Activated CD8-positive, alpha-beta memory T cell treated with anti-CD3 and anti-CD28 coated beads, Interleukin-2, amount 50 U/mL, for 24 hours (primary cell): ENCODE results near the gene TMEM39B.
"Not testable (repeated sequence)": the region's sequence is repeated elsewhere in the genome, so short reads cannot be mapped to it uniquely, and the experiment has no call there.

Experiments
- DNase-seq: peaks from one replicate; pipeline ENCODE4 v3.0.0-alpha.2; 2020; ENCODE audit errors: extremely low read depth

TMEM39B gene

GRCh38 chr1:32072622-32073298, at the start of gene TMEM39B:
Gene TMEM39B, plus strand, starts transcription at chr1:32072939. Its CDS starts 109 bp downstream, at chr1:32073048.
- DNase-seq = peak; percentile 76

- DNase-seq = no peak
Measured at GRCh38 chr1:32023351-32023750, 49.4 kb upstream of the TMEM39B start.

- no peak for DNase-seq
Measured at GRCh38 chr1:32025515-32025914, 47.2 kb upstream of the TMEM39B start.

- DNase-seq = no peak
Measured at GRCh38 chr1:32028746-32029145, 44.0 kb upstream of the TMEM39B start.

DNA sequence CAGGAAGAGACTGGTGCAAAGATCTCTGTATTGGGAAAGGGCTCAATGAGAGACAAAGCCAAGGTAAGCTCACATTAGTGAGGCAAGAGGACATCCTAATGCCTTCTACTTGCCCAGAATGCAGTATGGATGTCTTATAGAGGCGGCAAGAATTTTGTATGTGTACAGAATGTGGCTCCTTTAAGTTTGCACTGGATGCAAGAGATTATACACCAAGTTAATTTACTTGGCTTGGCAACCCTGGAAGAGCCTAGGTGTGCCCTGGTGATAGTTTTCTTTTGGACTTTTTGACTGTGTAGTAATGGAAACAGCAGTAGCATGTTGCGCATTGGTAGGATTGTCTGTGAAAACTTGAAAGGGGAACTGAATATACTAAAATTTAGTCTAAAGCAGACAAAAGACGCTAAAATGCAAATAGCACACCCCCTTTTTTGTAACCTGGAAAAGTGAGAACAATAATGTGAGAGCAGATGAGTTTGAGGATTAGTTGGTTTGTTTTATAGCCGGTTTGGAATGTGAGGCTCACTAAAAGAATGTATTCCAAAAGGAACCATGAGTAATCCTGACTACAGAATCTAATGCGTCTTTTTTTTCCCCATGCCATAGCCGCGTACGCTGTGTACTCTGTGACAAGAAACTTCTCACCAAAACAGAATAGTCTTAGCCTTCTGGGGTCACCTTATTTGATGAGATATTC, 41.0 kb upstream of the TMEM39B start:
- DNase-seq = no peak

DNA sequence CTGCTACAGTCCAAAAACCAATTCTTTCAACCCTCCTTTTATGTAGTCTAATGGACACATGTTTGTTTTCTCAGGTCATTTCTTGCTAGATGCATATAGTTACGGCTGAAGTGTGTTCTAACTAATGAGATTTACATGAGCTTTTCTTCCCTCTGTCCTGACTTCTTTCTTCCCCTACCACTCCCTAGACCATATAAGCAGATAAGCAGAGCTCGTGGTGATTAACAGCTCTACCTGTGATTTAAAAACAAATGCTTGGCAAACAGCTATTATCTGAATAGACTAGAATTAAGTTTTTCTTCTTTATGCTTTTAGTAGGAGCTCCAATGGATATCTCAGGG, 40.5 kb upstream of the TMEM39B start:
- no peak for DNase-seq

GRCh38 chr1:32035119-32035518, 37.6 kb upstream of the TMEM39B start:
- DNase-seq = no peak

GRCh38 chr1:32040711-32041110, 32.0 kb upstream of the TMEM39B start:
- DNase-seq = no peak

DNA sequence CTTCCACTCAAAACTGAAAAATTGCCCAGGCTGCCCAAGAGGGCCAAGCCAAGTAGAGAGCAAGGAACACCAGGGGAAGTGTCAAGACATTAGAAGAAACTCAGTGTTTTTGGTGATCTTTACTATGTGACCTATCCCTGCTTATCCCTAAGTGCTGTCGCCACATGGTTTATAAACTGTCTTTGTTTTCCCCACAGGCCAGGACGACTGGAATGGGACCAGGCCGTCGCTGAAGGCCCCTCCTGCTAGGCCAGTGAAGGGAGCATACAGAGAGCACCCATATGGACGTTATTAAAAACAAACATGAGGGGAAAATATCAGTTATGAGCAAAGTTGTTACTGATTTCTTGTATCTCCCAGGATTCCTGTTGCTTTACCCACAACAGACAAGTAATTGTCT, 30.4 kb upstream of the TMEM39B start:
- no peak for DNase-seq

GRCh38 chr1:32044234-32044633, 28.5 kb upstream of the TMEM39B start:
- DNase-seq = no peak

GRCh38 chr1:32045772-32046171, 27.0 kb upstream of the TMEM39B start:
- no peak for DNase-seq

DNA sequence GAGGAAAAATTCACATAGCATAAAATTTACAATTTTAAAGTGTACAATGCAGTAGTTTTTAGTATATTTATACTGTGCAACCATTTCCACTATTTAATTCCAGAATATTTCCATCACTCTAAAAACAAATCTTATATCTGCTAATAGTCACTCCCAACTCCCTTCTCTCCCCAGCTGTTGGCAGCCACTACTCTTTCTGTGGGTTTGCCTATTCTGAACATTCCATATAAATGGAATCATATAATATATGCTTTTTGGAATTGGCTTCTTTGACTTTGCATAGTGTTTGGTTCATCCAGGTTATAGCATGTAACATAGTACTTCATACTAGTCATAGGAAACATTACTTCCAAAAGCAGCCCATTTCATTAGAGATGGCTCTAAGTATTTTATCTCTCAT, 25.0 kb upstream of the TMEM39B start:
- no peak for DNase-seq

DNA sequence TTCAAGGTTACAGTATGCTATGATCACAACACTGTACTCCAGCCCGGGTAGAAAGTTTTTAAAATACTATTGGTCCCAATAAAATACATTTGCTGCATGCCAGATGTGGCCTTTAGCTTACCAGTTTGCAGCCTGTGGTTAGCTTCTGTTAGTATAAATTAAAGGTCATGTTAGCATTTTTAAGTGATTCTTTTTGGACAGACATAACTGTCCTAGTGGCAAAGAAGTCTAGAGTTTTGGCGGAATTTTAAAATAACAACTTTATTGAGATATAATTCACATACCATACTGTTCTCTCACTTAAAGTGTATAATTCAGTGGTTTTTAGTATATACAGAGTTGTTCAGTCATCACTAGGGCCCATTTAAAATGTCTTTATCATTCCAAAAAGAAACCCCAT, 24.3 kb upstream of the TMEM39B start:
- DNase-seq = no peak

DNA sequence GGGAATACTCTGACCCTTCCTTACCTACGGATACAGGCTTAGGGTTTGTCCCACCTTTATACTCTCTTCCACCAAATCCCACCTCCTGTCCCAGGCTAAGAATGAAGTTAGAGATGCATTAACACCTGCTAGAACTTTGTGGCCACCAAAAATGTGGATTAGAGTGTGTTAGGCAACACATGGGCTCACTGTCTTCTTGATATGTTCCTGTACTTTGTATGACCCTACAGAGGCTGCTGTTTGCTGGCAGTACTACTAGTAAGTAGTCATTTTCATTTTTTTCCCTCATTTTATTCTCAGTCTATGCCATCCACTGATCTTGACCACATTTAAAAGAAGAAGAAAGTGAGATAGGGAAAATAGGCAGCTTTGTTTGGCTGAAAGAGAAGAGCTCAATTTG, 21.0 kb upstream of the TMEM39B start:
- no peak for DNase-seq

DNA sequence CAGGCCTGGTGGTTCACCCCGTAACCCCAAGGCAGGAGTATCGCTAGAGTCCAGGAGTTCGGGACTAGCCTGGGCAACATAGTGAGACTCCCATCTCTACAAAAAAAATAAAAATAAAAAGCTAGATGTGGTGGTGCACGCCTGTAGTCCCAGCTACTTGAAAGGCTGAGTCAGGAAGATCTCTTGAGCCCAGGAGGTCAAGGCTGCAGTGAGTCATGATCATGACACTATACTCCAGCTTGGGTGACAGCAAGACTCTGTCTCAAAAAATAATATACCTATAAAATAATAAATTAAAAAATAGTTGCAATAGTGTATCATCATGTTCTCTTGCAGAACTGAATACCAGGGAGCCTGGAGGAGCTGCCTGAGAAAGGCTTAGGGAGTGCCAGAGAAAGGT, 19.9 kb upstream of the TMEM39B start:
- DNase-seq = no peak

- DNase-seq = no peak
Measured at GRCh38 chr1:32055416-32055815, 17.3 kb upstream of the TMEM39B start.

DNA sequence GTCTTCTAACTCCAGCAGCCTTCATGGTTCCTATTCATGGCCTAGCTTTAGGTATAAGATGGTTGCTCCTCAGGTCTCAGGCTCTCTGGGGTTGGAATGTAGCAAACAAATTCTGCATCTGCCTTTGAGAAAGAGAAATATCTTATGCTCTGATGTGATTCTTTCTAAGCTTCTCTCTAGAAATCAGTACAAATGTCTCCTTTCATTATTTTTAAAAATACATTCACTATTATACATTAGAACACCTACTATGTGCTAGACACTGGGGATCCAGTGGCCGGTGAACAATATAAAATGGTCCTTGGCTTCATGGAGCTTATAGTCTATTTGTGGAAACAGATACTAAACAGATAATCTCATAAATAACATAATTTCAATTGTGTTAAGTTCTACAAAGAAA, 16.1 kb upstream of the TMEM39B start:
- DNase-seq = no peak

GRCh38 chr1:32060914-32061313, 11.8 kb upstream of the TMEM39B start:
- DNase-seq = no peak

DNA sequence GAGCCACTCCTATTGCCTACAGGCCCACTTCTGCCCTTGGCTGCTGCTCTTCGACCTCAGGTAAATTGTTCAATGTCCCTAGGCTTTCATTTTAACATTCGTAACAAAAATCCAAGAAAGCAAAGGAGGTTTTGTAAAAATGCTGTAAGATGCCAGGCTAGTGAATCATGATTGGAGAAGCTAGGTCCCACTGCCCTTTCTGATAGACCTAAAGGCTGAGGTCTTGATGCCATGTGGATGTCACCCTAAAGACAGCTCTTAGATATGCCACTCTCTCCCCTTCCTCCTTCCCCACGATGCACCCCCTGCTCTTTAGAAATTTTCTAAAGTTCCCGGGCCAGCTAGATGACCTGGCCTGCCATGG, 9.9 kb upstream of the TMEM39B start:
- DNase-seq = no peak

DNA sequence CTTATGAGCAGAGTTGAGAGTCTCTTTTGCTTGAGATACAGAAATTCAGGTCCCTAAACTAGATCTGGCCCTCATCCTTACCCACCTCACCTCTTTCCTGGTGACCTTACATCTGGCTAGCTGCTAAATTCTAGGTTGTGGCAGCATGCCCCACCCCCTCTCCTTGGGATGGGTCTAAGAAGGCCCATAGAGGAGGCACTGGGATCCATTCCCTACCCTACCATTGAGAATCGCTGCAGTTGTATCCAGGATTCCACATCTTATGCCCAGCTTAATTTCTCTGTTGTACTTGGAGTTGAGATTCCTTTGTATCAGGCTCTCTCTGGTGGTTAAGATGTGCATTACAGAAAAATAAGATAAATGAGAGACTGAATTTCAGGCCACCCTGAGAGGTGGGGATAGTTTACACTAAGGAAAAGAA, 9.5 kb upstream of the TMEM39B start:
- no peak for DNase-seq

DNA sequence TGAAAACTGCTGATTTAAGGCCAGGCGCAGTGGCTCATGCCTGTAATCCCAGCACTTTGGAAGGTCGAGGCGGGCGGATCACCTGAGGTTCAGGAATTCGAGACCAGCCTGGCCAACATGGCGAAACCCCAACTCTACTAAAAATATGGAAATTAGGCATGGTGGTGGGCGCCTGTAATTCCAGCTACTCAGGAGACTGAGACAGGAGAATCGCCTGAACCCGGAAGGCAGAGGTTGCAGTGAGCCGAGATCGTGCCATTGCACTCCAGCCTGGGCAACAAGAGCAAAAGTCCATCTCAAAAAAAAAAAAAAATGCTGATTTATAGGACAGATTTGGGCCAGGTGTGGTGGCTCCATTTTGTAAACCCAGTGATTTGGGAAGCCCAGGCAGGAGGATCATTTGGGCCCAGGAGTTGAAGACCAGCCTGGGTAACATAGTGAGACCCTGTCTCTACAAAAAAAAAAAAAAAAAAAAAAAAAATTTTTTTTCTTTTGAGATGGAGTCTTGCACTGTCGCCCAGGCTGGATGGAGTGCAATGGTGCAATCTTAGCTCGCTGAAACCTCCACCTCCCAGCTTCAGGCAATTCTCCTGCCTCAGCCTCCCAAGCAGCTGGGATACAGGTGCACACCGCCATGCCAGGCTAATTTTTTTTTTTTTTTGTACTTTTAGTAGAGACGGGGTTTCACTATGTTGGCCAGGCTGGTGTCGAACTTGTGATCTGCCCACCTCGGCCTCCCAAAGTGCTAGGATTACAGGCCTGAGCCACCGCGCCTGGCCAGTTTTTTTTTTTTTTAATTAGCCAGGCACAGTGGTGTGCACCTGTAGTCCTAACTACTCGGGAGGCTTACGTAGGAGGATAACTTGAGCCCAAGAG, 6.9 kb upstream of the TMEM39B start:
- not testable (repeated sequence) for DNase-seq

- DNase-seq = no peak
Measured at GRCh38 chr1:32066489-32066873, 6.3 kb upstream of the TMEM39B start.
